H1 (cell line): ENCODE results near the gene PRR16. TPM values are rescaled to one million over a fixed set of nuclear protein-coding genes. Genes with fewer than 3 reads are reported as not detected.

Experiments
- CTCF ChIA-PET: fragments of 300-600 bp; sonication (Branson Sonifier 250); formaldehyde crosslinking; loops from one replicate; lab custom pipeline; 2021; ENCODE audit not compliant: partially characterized antibody; lab: Charles Lee
- POLR2A ChIA-PET: fragments of 300-600 bp; sonication (Branson Sonifier 250); formaldehyde crosslinking; loops from one replicate; lab custom pipeline; 2021; ENCODE audit warnings: inconsistent platforms; ENCODE audit not compliant: partially characterized antibody; lab: Charles Lee
- DNase-seq, 2 experiments: peaks; one replicate each; pipeline versions ENCODE4 v3.0.0 to v3.0.0-alpha.2; 2010 to 2022; ENCODE audit warnings: low spot score in 2 of 2, low read depth in 1 of 2, mixed read lengths in 1 of 2
- FAIRE-seq: peaks from 2 replicates; lab custom pipeline; 2011; peaks lifted over from hg19 to GRCh38; lab: Jason Lieb, UNC
- H2AFZ ChIP-seq: 2 replicates; pipeline ENCODE4 v1.8.1; 2012; ENCODE audit warnings: low read length, inconsistent platforms
- H2AK5ac ChIP-seq: 2 replicates; pipeline ENCODE4 v1.6.1; 2013; ENCODE audit warnings: low read depth, low read length
- H2BK120ac ChIP-seq: replicated peaks from 2 replicates; pipeline ENCODE3; 2013; ENCODE audit warnings: low read depth, low read length, inconsistent platforms
- H2BK12ac ChIP-seq: 2 replicates; pipeline ENCODE4 v1.6.1; 2013; ENCODE audit warnings: low read depth, low read length
- H2BK15ac ChIP-seq: 2 replicates; pipeline ENCODE4 v1.6.1; 2013; ENCODE audit warnings: low read length
- H2BK20ac ChIP-seq: 2 replicates; pipeline ENCODE4 v1.6.1; 2013; ENCODE audit warnings: low read length
- H2BK5ac ChIP-seq: 2 replicates; pipeline ENCODE4 v1.6.1; 2013; ENCODE audit warnings: low read depth, low read length
- H3K14ac ChIP-seq: 2 replicates; pipeline ENCODE4 v1.6.1; 2013; ENCODE audit warnings: inconsistent platforms; ENCODE audit not compliant: insufficient read length
- H3K18ac ChIP-seq: 2 replicates; pipeline ENCODE4 v1.6.1; 2013; ENCODE audit warnings: low read length; ENCODE audit errors: extremely low read depth
- H3K23ac ChIP-seq: 2 replicates; pipeline ENCODE4 v1.6.1; 2013; ENCODE audit warnings: inconsistent platforms; ENCODE audit not compliant: insufficient read length
- H3K23me2 ChIP-seq: 2 replicates; pipeline ENCODE4 v1.6.1; 2013; ENCODE audit warnings: low read depth, low read length
- H3K27ac ChIP-seq: 2 replicates; pipeline ENCODE4 v1.6.1; 2011; ENCODE audit warnings: low read depth, low read length, inconsistent platforms
- H3K27me3 ChIP-seq, 4 experiments: replicated peaks in 1 of 4; 1 replicate in 1 of 4; 2 replicates in 3 of 4; pipeline versions ENCODE4 v1.6.1 to v1.8.1; 2011 to 2013; ENCODE audit warnings: low read length in 3 of 4, mild to moderate bottlenecking in 3 of 4, inconsistent platforms in 2 of 4, mixed read lengths in 2 of 4, moderate library complexity in 1 of 4; ENCODE audit not compliant: control insufficient read depth in 3 of 4, insufficient read depth in 3 of 4; ENCODE audit errors: extremely low read depth in 1 of 4
- H3K36me3 ChIP-seq, 4 experiments: 2 replicates each; pipeline versions ENCODE4 v1.6.1 to v1.8.1; 2011 to 2013; ENCODE audit warnings: mild to moderate bottlenecking in 4 of 4, low read length in 3 of 4, moderate library complexity in 2 of 4, control low read depth in 1 of 4, inconsistent platforms in 1 of 4; ENCODE audit not compliant: insufficient read depth in 4 of 4, control insufficient read depth in 2 of 4
- H3K4ac ChIP-seq: replicated peaks from 2 replicates; pipeline ENCODE3; 2013; ENCODE audit warnings: low read length, low read depth, mixed read lengths, inconsistent platforms; ENCODE audit not compliant: insufficient read length
- H3K4me1 ChIP-seq, 4 experiments: replicated peaks in 1 of 4; 1 replicate in 1 of 4; 2 replicates in 3 of 4; pipeline versions ENCODE4 v1.6.1 to v1.8.1; 2011 to 2013; ENCODE audit warnings: low read length in 3 of 4, inconsistent platforms in 2 of 4, mixed read lengths in 1 of 4; ENCODE audit not compliant: insufficient read depth in 4 of 4, control insufficient read depth in 3 of 4
- H3K4me2 ChIP-seq, 2 experiments: 2 replicates each; pipeline versions ENCODE4 v1.6.1 to v1.8.1; 2011 to 2013; ENCODE audit warnings: low read depth in 2 of 2, low read length in 2 of 2, control low read depth in 1 of 2, inconsistent platforms in 1 of 2, mild to moderate bottlenecking in 1 of 2; ENCODE audit not compliant: insufficient read depth in 1 of 2
- H3K4me3 ChIP-seq, 4 experiments: fragments of 200-600, 300-600 bp in 1 of 4; sonication (generic), shearing (Covaris generic), sonication (Bioruptor Twin) in 1 of 4; 2 replicates each; pipeline versions ENCODE4 v1.5.1 to v1.8.1; 2011 to 2016; ENCODE audit warnings: low read length in 4 of 4, low read depth in 3 of 4, control low read depth in 2 of 4, inconsistent platforms in 2 of 4, mild to moderate bottlenecking in 2 of 4, mixed read lengths in 1 of 4, moderate library complexity in 1 of 4; ENCODE audit not compliant: insufficient read depth in 2 of 4; ENCODE audit errors: extremely low read depth in 1 of 4
- H3K56ac ChIP-seq: replicated peaks from 2 replicates; pipeline ENCODE3; 2013; ENCODE audit warnings: low read depth, mild to moderate bottlenecking, mixed read lengths, low read length, inconsistent platforms; ENCODE audit not compliant: insufficient read length
- H3K79me1 ChIP-seq: 2 replicates; pipeline ENCODE4 v1.6.1; 2013; ENCODE audit warnings: low read depth, low read length, control low read depth
- H3K79me2 ChIP-seq, 2 experiments: 2 replicates each; pipeline versions ENCODE4 v1.6.1 to v1.8.1; 2012 to 2013; ENCODE audit warnings: low read length in 2 of 2, mild to moderate bottlenecking in 2 of 2, inconsistent platforms in 1 of 2; ENCODE audit not compliant: insufficient read depth in 2 of 2, control insufficient read depth in 1 of 2
- H3K9ac ChIP-seq, 4 experiments: replicated peaks in 1 of 4; 1 replicate in 1 of 4; 2 replicates in 3 of 4; pipeline versions ENCODE4 v1.6.1 to v1.8.1; 2011 to 2013; ENCODE audit warnings: low read depth in 3 of 4, low read length in 3 of 4, control low read depth in 2 of 4, mild to moderate bottlenecking in 2 of 4, moderate library complexity in 2 of 4, inconsistent platforms in 1 of 4; ENCODE audit errors: extremely low read depth in 1 of 4
- H3K9me3 ChIP-seq, 2 experiments: 2 replicates each; pipeline versions ENCODE4 v1.6.1 to v1.8.1; 2012 to 2013; ENCODE audit warnings: mild to moderate bottlenecking in 2 of 2, moderate library complexity in 2 of 2, control low read depth in 1 of 2, inconsistent platforms in 1 of 2, low read depth in 1 of 2, low read length in 1 of 2, mixed read lengths in 1 of 2; ENCODE audit not compliant: insufficient read depth in 2 of 2
- H4K20me1 ChIP-seq, 2 experiments: replicated peaks in 1 of 2; 2 replicates each; pipeline versions ENCODE3 to v1.8.1; 2011 to 2013; ENCODE audit warnings: inconsistent platforms in 2 of 2, low read length in 2 of 2, mild to moderate bottlenecking in 1 of 2; ENCODE audit not compliant: insufficient read depth in 2 of 2, control insufficient read depth in 1 of 2
- H4K5ac ChIP-seq: 2 replicates; pipeline ENCODE4 v1.6.1; 2013; ENCODE audit warnings: low read length, low read depth, mixed read lengths, inconsistent platforms; ENCODE audit not compliant: insufficient read length
- H4K8ac ChIP-seq: 2 replicates; pipeline ENCODE4 v1.8.0; 2013; ENCODE audit warnings: mild to moderate bottlenecking, moderate library complexity, low read length, inconsistent platforms; ENCODE audit not compliant: insufficient read depth; ENCODE audit errors: extremely low read depth
- H4K91ac ChIP-seq: replicated peaks from 2 replicates; pipeline ENCODE3; 2013; ENCODE audit warnings: low read length, mixed read lengths, inconsistent platforms; ENCODE audit not compliant: insufficient read length
- RAD21 ChIP-seq, 2 experiments: IDR thresholded peaks in 1 of 2; conservative IDR thresholded peaks in 1 of 2; 2 replicates each; pipeline ENCODE4 v1.6.1; 2011; ENCODE audit warnings: low read depth in 2 of 2, low read length in 2 of 2, improper control_type of control experiment in 1 of 2, inconsistent platforms in 1 of 2, mild to moderate bottlenecking in 1 of 2, moderate library complexity in 1 of 2
- RFX5 ChIP-seq: IDR thresholded peaks from 2 replicates; pipeline ENCODE4 v1.6.1; 2011; ENCODE audit warnings: low read depth, low read length, improper control_type of control experiment, borderline replicate concordance
- WGBS, 2 experiments: shearing (Covaris generic) in 1 of 2; methylation state at CpG; one replicate each; pipeline versions ENCODE4 v1.1.6 to v1.1.7; 2013 to 2015; ENCODE audit warnings: low lambda C conversion rate in 2 of 2, mixed read lengths in 2 of 2, inconsistent platforms in 1 of 2, low coverage in 1 of 2, missing lambda C conversion rate in 1 of 2; ENCODE audit not compliant: insufficient replicate concordance in 2 of 2, insufficient coverage in 1 of 2, insufficient read length in 1 of 2; ENCODE audit errors: extremely low coverage in 1 of 2, missing lambda C conversion rate in 1 of 2; 5-methylcytosine and 5-hydroxymethylcytosine counted together
- polyA plus RNA-seq, 7 experiments: library from polyadenylated mRNA; depleted of rRNA in 3 of 7; stranded (reverse) in 5 of 7; unstranded in 2 of 7; fragments of >200 nt in 5 of 7; fragments of 200-250 nt in 2 of 7; gene quantifications; 1 replicate in 5 of 7; 2 replicates in 1 of 7; 4 replicates in 1 of 7; pipeline versions ENCODE4 v1.2.1 to v1.2.3, GENCODE V29; 2011 to 2013; ENCODE audit warnings: missing spikeins in 2 of 7, mixed read lengths in 2 of 7
- total RNA-seq: library from RNA; stranded (reverse); fragmentation: NEBNext Ultra II Directional; extraction: Animal tissue kit (Norgen Biotek cat#: 25700); gene quantifications from 2 replicates; pipeline ENCODE4 v1.2.1, GENCODE V29; 2021

PRR16 gene
- total and polyA plus RNA-seq, 2 of the 8 experiments (the other 6 are each of a cell fraction or from before 2014, with no cell fraction given), result 0.73 to 1.6 TPM

- Histone ChIP-seq H3K23me2 (no peaks in the 10 kb centered on the region), H3K36me3 (no peaks in the 10 kb centered on the region), H4K20me1 (no peaks in the 10 kb centered on the region), H3K79me2 (no peaks in the 10 kb centered on the region), H3K23ac (no peak overlapping the region), H3K4ac (no peak overlapping the region), H4K5ac (no peak overlapping the region), H2BK12ac (no peak overlapping the region), H4K8ac (no peak overlapping the region), H3K4me3 (no peak overlapping the region), H2AFZ (no peak overlapping the region), H2BK120ac (no peak overlapping the region), H3K14ac (no peak overlapping the region), H3K27ac (no peak overlapping the region), H2BK5ac (no peak overlapping the region), H2BK15ac (no peak overlapping the region), H3K9ac (no peak overlapping the region), H2AK5ac (no peak overlapping the region), H3K79me1 (no peaks in the 10 kb centered on the region), H3K56ac (no peak overlapping the region), H3K4me1 (peaks cover 0 to 7% (median 4%) of the 10 kb centered on the region in 4 experiments; a peak in 2 of 7 replicates), H3K27me3 (no peaks in the 10 kb centered on the region; a peak in 1 of 7 replicates), H2BK20ac (no peak overlapping the region), H3K4me2 (no peak overlapping the region), H3K9me3 (no peaks in the 10 kb centered on the region), H4K91ac (no peak overlapping the region), H3K18ac (no peak overlapping the region)
- ChIA-PET POLR2A (no interaction called here), CTCF (interaction anchor here (0.6 kb wide), 1 partner anchor 54 kb away, joined by 3 read pairs; no protein-coding TSS in a partner anchor)
- FAIRE-seq (no peak), DNase-seq (no peak)
- WGBS, 2 experiments, result 87% methylated on average over 2 of the region's 2 CpGs; no CpG with 5 or more reads in 1 of the 2 experiments
- TF ChIP-seq RAD21 (IDR thresholded peaks at IDR 0.05 in 1 of 2, conservative IDR thresholded peaks at IDR 0.05 in 1 of 2; ENCODE audit: low read depth in 2 of 2, low read length in 2 of 2) (0 out of 4 replicates have a peak, but pooled peaks have one; percentile 13 to 17), RFX5 (no peak)
Observed at GRCh38 chr5:120684213-120684612, 220.1 kb downstream of the PRR16 start.
